Stimulated activated CD8-positive, alpha-beta memory T cell treated with anti-CD3 and anti-CD28 coated beads, Interleukin-15, amount 100 ng/mL, for 4 hours (primary cell): ENCODE measurements around the gene RAP1GAP2.
A peak's percentile ranks its signal among the peaks of the same experiment; 100 is the strongest.
"Not testable (repeated sequence)": the region's sequence is repeated elsewhere in the genome, so short reads cannot be mapped to it uniquely, and the experiment has no call there.

Experiments
- DNase-seq, 2 donors: peaks; one replicate each; pipeline ENCODE4 v3.0.0-alpha.2; 2020; ENCODE audit warnings: low read depth in 2 of 2

RAP1GAP2 gene

DNA sequence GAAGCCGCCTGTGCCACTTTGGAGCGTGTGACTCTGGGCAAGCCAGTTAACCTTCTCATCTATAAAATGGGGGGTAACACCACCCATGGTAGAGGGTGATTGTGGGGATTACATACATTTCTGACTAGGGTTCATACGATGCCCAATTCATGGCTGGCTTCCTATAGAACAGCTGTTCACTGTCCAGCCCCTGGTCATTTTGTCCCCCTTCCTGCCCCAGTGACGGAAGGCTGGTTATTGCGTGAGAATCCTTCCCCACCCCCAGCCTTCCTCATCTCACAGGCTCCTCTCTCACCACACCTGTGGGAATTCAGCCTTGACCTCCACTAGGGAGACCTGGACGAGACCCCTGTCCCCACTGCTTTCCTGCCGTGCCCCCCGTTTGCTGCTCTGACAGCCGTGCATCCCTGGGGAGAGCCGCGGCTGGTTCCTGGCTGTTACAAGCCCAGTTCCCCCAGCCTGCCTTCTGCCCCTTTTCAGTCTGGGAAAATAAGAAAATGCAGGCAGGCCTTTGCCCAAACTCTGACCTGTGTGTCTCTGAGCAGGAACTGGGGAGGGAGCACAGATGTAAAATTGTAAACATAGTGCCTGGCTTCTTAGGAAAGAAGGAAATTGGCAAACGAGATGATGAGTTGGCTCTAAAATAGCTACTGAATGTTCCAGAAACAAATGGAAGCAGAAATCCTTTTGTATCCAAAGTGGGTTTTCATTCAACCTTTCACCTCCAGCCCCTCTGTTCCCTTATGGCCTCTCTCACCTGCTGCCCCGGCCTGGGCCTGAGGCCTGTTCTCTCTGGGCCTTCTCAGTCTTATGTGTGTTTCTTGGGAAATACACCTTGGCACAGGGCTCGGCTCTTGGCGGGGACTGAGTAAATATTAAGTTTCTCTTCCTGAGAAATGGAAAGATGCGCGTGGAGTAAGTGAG, 199.9 kb downstream of the RAP1GAP2 start:
- no peak for DNase-seq

GRCh38 chr17:2996810-2997670, 200.8 kb downstream of the RAP1GAP2 start:
- no peak for DNase-seq

DNA sequence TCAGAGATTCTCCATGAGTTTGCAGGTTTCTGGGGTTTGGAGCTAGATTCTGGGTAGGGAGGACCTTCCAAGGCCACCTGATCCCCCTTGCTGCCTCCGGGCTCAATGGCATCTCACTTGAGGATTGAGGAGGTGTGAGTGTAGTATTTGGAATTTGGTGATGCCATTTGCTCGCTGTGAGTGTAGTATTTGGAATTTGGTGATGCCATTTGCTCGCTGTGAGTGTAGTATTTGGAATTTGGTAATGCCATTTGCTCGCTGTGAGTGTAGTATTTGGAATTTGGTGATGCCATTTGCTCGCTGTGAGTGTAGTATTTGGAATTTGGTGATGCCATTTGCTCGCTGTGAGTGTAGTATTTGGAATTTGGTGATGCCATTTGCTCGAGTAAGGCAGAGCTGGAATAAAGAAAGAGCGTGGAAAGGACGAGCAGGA, 202.2 kb downstream of the RAP1GAP2 start:
- not testable (repeated sequence) for DNase-seq

DNA sequence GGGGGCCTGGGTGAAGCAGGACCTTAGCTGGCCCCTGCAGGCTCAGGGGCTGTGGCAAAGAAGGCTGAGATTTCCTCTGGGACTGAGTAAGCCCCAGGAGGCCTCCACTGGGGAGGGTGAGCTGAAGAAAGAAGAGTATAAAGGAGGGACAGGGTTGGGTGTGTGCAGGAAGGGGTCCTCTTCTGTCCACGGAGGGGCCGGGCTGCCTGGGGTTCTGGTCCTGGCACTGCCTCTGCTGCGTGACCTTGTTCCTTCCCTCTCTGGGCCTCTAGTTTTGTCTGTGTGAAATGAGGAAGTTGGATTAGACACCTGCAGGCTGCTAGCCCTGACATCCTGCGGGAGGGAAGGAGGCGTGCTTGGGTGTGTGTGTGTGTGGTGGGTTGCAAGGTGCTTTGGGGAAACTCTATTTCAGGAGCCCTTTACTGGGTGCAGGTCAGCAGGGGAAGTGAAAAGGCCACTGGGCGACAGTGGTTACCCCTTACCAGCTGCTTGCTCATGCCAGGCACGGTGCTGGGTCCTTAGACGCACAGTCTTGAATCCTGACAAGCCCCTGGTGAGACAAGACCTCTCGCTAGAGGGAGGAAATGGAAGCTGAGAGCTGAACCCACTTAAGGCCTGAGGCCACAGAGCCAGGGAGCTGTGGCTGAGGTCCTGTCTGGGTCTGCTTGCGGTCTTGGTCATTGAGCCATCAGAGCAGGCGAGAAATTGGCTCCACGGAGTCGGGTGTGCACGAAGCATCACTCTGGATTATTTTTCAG, 206.5 kb downstream of the RAP1GAP2 start:
- DNase-seq = no peak

DNA sequence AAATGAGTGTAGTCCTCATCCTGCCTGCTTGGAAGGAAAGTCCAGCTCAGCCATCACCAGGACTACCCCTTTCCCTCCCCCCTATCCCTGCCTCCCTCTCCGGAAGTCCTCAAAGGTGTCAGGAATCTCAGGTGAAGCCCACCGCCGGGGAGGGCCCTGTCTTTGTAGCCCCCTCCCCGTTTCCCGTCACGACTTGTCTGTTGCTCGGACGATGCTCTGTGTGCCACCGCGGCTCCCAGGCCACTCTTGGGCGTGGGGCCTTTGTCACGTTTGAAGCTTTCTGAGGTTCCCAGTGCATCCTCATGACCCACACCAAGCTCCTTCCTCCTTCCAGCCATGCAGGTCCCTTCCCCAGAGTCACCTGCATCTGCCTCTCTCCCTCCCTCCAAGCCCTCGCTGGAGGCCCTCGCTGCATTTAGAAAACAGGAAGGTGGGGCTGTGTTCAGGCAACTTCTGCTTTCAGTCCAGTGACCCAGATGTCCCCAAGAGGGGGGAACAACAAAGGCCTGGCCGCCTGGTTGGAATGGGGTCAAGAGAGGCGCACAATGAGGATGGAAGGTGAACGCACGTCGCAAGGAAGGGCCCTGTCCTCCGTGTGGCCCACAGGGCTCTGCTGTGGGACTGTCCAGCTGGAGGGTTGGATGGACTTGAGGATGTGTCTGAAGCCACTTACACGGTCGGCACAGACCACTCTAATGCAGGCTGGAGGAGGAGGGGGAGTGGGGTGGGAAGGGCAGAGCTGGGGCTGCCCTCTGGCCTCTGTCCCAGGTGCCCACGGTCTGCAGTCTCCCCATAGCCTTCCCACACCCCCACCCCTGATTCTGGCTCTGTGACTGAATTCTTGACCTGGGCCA, 207.3 kb downstream of the RAP1GAP2 start:
- no peak for DNase-seq

- DNase-seq = peak; percentile 12 to 21
Observed at GRCh38 chr17:3004150-3004801, 208.0 kb downstream of the RAP1GAP2 start.

DNA sequence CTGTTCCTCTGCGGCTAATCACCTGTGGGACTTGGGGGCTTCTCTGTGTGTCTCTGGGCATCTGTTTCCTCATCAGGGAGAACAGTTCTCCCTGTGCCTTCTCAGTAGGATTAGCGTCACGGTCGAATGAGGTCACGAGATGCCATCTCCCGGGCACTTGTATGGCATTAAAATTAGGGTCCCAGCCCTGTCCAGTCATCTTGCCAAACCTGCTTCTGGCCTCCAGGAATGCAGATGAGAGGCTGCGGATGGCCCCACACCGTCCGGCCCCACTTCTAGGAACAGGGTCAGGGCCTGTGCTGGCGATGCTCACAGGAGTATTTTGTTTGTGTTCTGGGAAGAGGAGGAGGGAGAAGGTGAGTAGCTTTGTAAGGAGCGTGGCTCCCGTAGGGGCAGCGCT, 208.7 kb downstream of the RAP1GAP2 start:
- DNase-seq = no peak

DNA sequence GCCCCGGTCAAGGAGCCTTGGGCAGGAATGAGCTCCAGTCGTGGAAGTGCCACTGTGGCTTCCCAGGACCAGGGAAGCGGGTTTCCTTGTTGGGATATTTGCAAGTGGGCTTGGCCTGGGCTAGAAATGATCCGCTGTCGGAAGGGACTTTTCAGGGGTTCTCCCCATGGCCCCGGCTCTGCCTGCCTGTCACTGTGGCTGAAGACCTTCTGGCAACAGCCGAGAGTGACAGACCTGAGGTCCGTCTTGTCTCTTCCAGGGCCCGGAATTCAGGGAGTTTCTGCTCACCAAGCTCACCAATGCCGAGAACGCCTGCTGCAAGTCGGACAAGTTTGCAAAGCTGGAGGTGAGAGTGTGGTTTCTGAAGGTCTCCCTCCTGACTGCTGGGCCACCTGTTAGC, 209.5 kb downstream of the RAP1GAP2 start:
- DNase-seq = no peak

DNA sequence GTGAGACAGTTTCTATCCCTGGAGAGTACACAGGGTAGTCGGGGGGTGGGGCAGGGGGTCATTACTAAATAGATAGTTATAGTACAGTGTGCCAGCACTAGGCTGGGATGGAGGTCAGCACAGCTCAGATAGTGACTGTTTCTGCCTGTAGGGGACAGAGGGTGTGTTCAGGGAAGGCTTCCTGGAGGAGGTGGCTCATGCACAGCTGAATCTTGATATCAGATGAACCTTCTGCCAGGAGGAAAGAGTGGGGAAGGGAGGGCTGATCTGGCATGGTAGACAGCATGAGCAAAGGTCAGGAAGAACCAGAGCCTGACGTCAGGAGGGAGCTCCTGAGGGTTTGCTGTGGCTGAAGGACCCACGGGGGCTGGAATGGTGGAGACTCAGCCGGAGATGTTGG, 210.6 kb downstream of the RAP1GAP2 start:
- no peak for DNase-seq

- DNase-seq = no peak
Observed at GRCh38 chr17:3007651-3008121, 211.4 kb downstream of the RAP1GAP2 start.

DNA sequence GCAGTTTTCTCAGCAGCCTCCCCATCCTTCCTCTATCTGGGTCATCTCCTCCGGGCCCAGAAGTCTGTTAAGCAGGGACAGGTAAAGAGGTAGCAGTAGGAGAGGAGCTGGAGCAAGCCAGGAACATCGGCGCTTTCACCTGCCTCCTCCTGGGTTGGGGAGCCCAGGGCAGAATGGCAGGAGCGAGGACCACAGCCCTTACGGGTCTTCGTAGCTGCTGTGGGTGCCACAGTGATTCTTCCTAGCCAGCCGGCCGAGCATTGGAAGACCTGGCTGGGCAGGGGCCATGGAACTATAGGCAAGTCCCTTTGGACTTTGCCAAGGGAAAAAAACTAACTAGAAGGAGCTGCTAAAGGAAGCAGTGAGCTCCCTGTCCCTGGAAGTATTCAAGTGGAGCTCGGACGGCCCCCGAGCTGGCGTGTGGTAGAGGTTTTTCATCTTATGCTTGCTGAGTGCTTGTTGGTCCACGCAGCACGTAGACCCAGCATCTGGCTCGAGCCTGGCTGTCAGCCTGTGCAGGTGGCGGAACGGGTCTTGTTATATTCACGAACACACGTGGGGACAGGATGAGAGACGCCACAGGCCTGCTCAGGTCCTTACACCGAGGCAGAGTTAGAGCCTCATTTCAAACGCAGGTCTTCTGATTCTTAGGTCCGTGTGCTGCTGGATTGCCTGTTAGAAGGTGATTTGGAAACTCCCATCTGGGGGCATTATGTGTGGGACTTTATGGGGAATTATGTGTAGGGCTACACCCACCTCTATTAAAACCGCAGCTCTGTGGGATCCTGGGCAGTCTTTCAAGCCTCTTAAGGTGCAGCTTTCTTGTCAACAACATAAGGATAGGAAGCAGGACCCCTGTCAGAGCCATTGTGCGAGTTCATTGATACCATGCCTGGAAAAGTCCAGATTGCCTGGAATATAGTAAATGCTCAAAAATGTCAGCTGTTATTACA, 212.4 kb downstream of the RAP1GAP2 start:
- no peak for DNase-seq

GRCh38 chr17:3009411-3009920, 213.2 kb downstream of the RAP1GAP2 start:
- no peak for DNase-seq

- no peak for DNase-seq
Observed at GRCh38 chr17:3011891-3012290, 215.7 kb downstream of the RAP1GAP2 start.

DNA sequence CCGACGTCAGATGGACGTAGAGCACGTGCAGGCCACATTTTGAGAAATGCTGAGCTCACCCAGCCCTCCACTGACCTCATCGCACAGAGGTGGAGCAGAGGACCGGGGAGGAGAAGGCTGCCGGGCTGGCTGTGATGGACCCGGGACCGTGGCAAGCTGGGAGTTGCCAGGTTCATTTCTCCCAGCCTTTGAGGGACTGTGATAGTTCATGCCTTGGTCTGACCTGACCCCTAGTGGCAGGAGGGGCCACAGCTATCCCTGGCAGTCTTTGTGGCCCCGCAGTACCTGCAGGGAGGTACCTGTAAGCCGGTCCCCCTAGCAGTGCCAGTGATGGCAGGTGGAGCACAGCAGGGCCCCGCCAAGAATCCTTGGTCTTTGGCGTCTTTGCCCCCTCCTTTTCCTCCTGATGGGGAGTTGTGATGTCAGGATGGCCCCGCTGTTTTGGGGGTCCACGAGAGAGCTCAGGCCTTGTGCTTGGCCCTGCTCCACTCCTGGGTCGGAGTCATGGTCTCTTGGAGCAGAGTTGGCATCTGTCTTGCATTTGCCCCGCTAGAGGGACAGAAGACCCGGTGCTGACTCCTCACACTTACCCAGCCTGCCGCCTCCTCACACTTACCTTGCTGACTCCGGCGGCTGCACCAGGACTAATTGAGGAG, 216.8 kb downstream of the RAP1GAP2 start:
- peak; percentile 12 to 24 for DNase-seq

DNA sequence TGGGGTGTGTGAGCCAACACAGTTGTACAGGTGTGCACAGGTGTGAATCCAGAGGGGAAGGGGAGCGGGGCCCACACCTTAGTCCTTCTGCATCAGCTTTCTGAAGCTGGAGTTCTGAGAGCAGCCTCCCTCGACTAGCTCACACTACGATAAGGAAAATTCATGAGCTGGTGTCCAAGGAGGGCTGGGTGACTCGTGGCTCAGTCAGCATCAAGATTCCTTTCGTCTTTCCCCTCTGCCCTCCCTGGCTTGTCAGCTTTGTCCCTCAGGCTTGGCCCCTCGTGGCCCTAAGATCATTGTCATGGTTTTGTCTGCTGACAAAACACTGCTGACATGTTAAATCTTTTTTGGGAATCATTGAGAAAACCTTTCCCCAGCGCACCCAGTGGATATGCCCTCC, 219.7 kb downstream of the RAP1GAP2 start:
- DNase-seq = no peak

- DNase-seq = no peak
Observed at GRCh38 chr17:3017936-3018335, 221.7 kb downstream of the RAP1GAP2 start.

DNA sequence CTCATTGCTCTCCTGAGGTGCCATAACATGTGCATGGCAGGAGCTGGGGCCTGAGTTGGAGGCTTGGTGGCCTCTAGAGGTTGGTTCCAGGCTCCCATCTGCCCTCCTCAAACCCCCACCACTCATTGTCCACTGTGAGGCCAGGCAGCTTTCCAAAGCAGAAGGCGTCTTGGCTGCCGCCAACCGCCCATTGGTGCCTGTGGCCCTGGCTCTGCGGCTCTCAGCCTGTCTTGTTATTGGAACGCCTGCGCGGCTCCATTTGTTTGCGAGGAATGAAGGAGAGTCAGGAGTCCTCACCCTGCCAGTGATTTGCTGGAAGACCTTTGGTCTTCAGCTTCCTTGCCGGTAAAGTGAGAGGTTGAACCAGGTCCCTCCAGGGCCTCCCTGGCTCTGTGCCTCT, 223.5 kb downstream of the RAP1GAP2 start:
- DNase-seq = no peak

GRCh38 chr17:3020381-3020780, 224.1 kb downstream of the RAP1GAP2 start:
- DNase-seq = no peak
